ENCODE results near the gene MEGF6. TPM values are rescaled to one million over a fixed set of nuclear protein-coding genes. Genes with fewer than 3 reads are reported as not detected.

The MEGF6 gene
- total RNA-seq, 4 donors from 2014 or later, result 0.88 to 69.0 (median 36.9) TPM

- H3K4me3 ChIP-seq, result peak overlapping the region; percentile 28 to 72
- no peaks in the 10 kb centered on the region for H3K9me3 ChIP-seq
- no peaks in the 10 kb centered on the region for H3K27me3 ChIP-seq
- H3K36me3 ChIP-seq, result no peaks in the 10 kb centered on the region
- no peak for DNase-seq
- TF ChIP-seq POLR2A (IDR thresholded peaks at IDR 0.05) (no peak), CTCF (IDR thresholded peaks at IDR 0.05) (no peak)
- H3K4me1 ChIP-seq, result no peaks in the 10 kb centered on the region
- H3K27ac ChIP-seq, result peak overlapping the region; percentile 40 to 75
- intact Hi-C loops (cut with DNase I; ENCODE audit: low total_unique reads), result no loop called here
These were observed 81.0 kb downstream of the MEGF6 start for GRCh38 chr1:3530086-3530925.

- intact Hi-C loops (cut with DNase I; ENCODE audit: low total_unique reads), result no loop called here
- Histone ChIP-seq H3K4me1 (no peaks in the 10 kb centered on the region), H3K4me3 (no peak overlapping the region), H3K9me3 (no peaks in the 10 kb centered on the region), H3K27me3 (no peaks in the 10 kb centered on the region), H3K27ac (no peak overlapping the region), H3K36me3 (no peaks in the 10 kb centered on the region)
- no peak for TF ChIP-seq CTCF (IDR thresholded peaks at IDR 0.05)
- no peak for TF ChIP-seq POLR2A (IDR thresholded peaks at IDR 0.05)
- no peak for DNase-seq
These were observed 82.1 kb downstream of the MEGF6 start for GRCh38 chr1:3529099-3529729.

- intact Hi-C loops (cut with DNase I; ENCODE audit: low total_unique reads), result no loop called here
- DNase-seq, result no peak
- no peaks in the 10 kb centered on the region for H3K9me3 ChIP-seq
- H3K4me1 ChIP-seq, result no peaks in the 10 kb centered on the region
- no peaks in the 10 kb centered on the region for H3K27me3 ChIP-seq
- H3K36me3 ChIP-seq, result no peaks in the 10 kb centered on the region
- TF ChIP-seq POLR2A (IDR thresholded peaks at IDR 0.05), result no peak
- TF ChIP-seq CTCF (IDR thresholded peaks at IDR 0.05), result no peak
- no peak overlapping the region for H3K4me3 ChIP-seq
- H3K27ac ChIP-seq, result no peak overlapping the region
These were observed 83.5 kb downstream of the MEGF6 start for GRCh38 chr1:3527774-3528173.

GRCh38 chr1:3525551-3526482, 85.5 kb downstream of the MEGF6 start:
- H3K4me1 ChIP-seq, result no peaks in the 10 kb centered on the region
- H3K27me3 ChIP-seq, result no peaks in the 10 kb centered on the region
- no peak for TF ChIP-seq CTCF (IDR thresholded peaks at IDR 0.05)
- no peak for TF ChIP-seq POLR2A (IDR thresholded peaks at IDR 0.05)

More at GRCh38 chr1:3525551-3526482, 85.5 kb downstream of the MEGF6 start:
- Histone ChIP-seq H3K36me3 (no peaks in the 10 kb centered on the region), H3K9me3 (no peaks in the 10 kb centered on the region), H3K27ac (no peak overlapping the region), H3K4me3 (no peak overlapping the region)
- no peak for DNase-seq
- intact Hi-C loops (cut with DNase I; ENCODE audit: low total_unique reads), result no loop called here

Measured in uterus (tissue), 4 donors.